ENCODE results near the gene CABP1.
A peak's percentile ranks its signal among the peaks of the same experiment; 100 is the strongest.
"Not testable (repeated sequence)": the region's sequence is repeated elsewhere in the genome, so short reads cannot be mapped to it uniquely, and the experiment has no call there.

CABP1 gene

GRCh38 chr12:120639771-120640721 lies at the start of gene CABP1:
Gene CABP1 (plus strand): TSS chr12:120640626. CDS start chr12:120640686, 60 bp downstream.
- peak; percentile 41 to 60 for DNase-seq (ENCODE audit: low read depth in 2 of 2)

- no peak for DNase-seq (ENCODE audit: low read depth in 2 of 2)
These were observed 49.6 kb upstream of the CABP1 start for GRCh38 chr12:120590741-120591407.

- no peak for DNase-seq (ENCODE audit: low read depth in 2 of 2)
These were observed 48.0 kb upstream of the CABP1 start for GRCh38 chr12:120592121-120593049.

GRCh38 chr12:120596901-120597300 lies 43.5 kb upstream of the CABP1 start:
- DNase-seq (ENCODE audit: low read depth in 2 of 2): no peak

- DNase-seq (ENCODE audit: low read depth in 2 of 2): no peak
These were observed 42.6 kb upstream of the CABP1 start for GRCh38 chr12:120597861-120598260.

- no peak for DNase-seq (ENCODE audit: low read depth in 2 of 2)
These were observed 41.6 kb upstream of the CABP1 start for GRCh38 chr12:120598674-120599463.

GRCh38 chr12:120599672-120600552 lies 40.5 kb upstream of the CABP1 start:
- DNase-seq (ENCODE audit: low read depth in 2 of 2): no peak

- not testable (repeated sequence) for DNase-seq (ENCODE audit: low read depth in 2 of 2)
These were observed 38.0 kb upstream of the CABP1 start for GRCh38 chr12:120602416-120602815.

- no peak for DNase-seq (ENCODE audit: low read depth in 2 of 2)
These were observed 29.9 kb upstream of the CABP1 start for GRCh38 chr12:120610560-120610959.

- DNase-seq (ENCODE audit: low read depth in 2 of 2): not testable (repeated sequence)
These were observed 28.9 kb upstream of the CABP1 start for GRCh38 chr12:120611534-120611933.

- DNase-seq (ENCODE audit: low read depth in 2 of 2): peak in 1 of 2 experiments; percentile 6
These were observed 25.6 kb upstream of the CABP1 start for GRCh38 chr12:120614848-120615247.

- DNase-seq (ENCODE audit: low read depth in 2 of 2): not testable (repeated sequence)
These were observed 23.2 kb upstream of the CABP1 start for GRCh38 chr12:120617193-120617592.

GRCh38 chr12:120617767-120618166 lies 22.7 kb upstream of the CABP1 start:
- not testable (repeated sequence) for DNase-seq (ENCODE audit: low read depth in 2 of 2)

GRCh38 chr12:120618954-120619615 lies 21.3 kb upstream of the CABP1 start:
- DNase-seq (ENCODE audit: low read depth in 2 of 2): no peak

- no peak for DNase-seq (ENCODE audit: low read depth in 2 of 2)
These were observed 19.8 kb upstream of the CABP1 start for GRCh38 chr12:120620624-120621023.

GRCh38 chr12:120625557-120626419 lies 14.6 kb upstream of the CABP1 start:
- no peak for DNase-seq (ENCODE audit: low read depth in 2 of 2)

GRCh38 chr12:120628919-120629318 lies 11.5 kb upstream of the CABP1 start:
- DNase-seq (ENCODE audit: low read depth in 2 of 2): no peak

Measured in stimulated activated CD4-positive, alpha-beta T cell treated with anti-CD3 and anti-CD28 coated beads, Interleukin-12 subunit alpha, Interleukin-12 subunit beta, amount 100 ng/mL, for 24 hours (primary cell).